Heart right ventricle (tissue), 16 donors: Measurements from ENCODE around the gene CCDC9B. TPM values are rescaled to one million over a fixed set of nuclear protein-coding genes. Genes with fewer than 3 reads are reported as not detected.

ENCODE experiments used
- ATAC-seq, 8 donors: fragments of 200-7000 bp; cut with Tn5 transposase; one replicate each; pipeline ENCODE4 v1.9.1; 2020; ENCODE audit warnings: mild to moderate bottlenecking in 8 of 8, moderate library complexity in 8 of 8, moderate number of reproducible peaks in 1 of 8
- DNase-seq, 2 donors: peaks; one replicate each; pipeline ENCODE4 v3.0.0-alpha.2; 2020
- H3K27ac ChIP-seq, 10 donors: fragments of 200-600 bp; sonication (generic) in 2 of 10; one replicate each; pipeline versions ENCODE4 v1.5.0 to v1.8.0; 2020 to 2022; ENCODE audit warnings: mild to moderate bottlenecking in 3 of 10
- H3K27me3 ChIP-seq, 7 donors: fragments of 200-600 bp; one replicate each; pipeline ENCODE4 v1.8.0; 2021 to 2022; ENCODE audit warnings: mild to moderate bottlenecking in 2 of 7
- H3K36me3 ChIP-seq, 9 donors: fragments of 200-600 bp; sonication (generic) in 1 of 9; one replicate each; pipeline versions ENCODE4 v1.5.0 to v1.8.0; 2020 to 2022; ENCODE audit warnings: mild to moderate bottlenecking in 2 of 9
- H3K4me1 ChIP-seq, 9 donors: fragments of 200-600 bp; sonication (generic) in 1 of 9; one replicate each; pipeline versions ENCODE4 v1.5.0 to v1.8.0; 2020 to 2022; ENCODE audit warnings: mild to moderate bottlenecking in 4 of 9
- H3K4me3 ChIP-seq, 10 donors: fragments of 200-600 bp; sonication (generic) in 2 of 10; one replicate each; pipeline versions ENCODE4 v1.5.0 to v1.8.0; 2020 to 2022; ENCODE audit warnings: mild to moderate bottlenecking in 7 of 10, moderate library complexity in 2 of 10
- H3K9me3 ChIP-seq, 11 donors: fragments of 200-600 bp in 10 of 11; sonication (generic) in 2 of 11; one replicate each; pipeline versions ENCODE4 v1.5.0 to v1.8.0; 2013 to 2022; ENCODE audit warnings: mild to moderate bottlenecking in 2 of 11, control low read depth in 1 of 11, moderate library complexity in 1 of 11
- CTCF ChIP-seq, 9 donors: fragments of 200-600 bp; sonication (generic) in 2 of 9; IDR thresholded peaks; one replicate each; pipeline versions ENCODE4 v1.5.0 to v1.8.0; 2021 to 2022; ENCODE audit warnings: antibody characterized with exemption in 9 of 9, mild to moderate bottlenecking in 5 of 9, moderate library complexity in 1 of 9
- WGBS, 2 donors: extraction: QIAGEN DNeasy Blood & Tissue Kit; methylation state at CpG; one replicate each; pipeline ENCODE4 v1.1.7; 2013; ENCODE audit warnings: inconsistent platforms in 1 of 2; 5-methylcytosine and 5-hydroxymethylcytosine counted together
- intact Hi-C, 10 donors: fragments of 100-400 bp; cut with DNase I; formaldehyde crosslinking; loops; one replicate each; pipeline versions ENCODE4 v1.11.1 to v1.14.2; 2022
- polyA plus RNA-seq, 2 donors: library from polyadenylated mRNA; stranded (reverse); fragments of 200-250 nt; gene quantifications; one replicate each; pipeline ENCODE4 v1.2.3, GENCODE V29; 2013
- total RNA-seq, 10 donors: library from RNA; stranded (reverse); fragmentation: NEBNext Ultra II Directional in 3 of 10; extraction: Animal tissue kit (Norgen Biotek cat#: 25700) in 3 of 10; gene quantifications; one replicate each; pipeline versions ENCODE4 v1.2.1 to v1.2.4, GENCODE V29; 2021 to 2023
- donor health status: Arrhythmogenic right ventricular cardiomyopathy.
- donor health status: ischemic (EF 13 %, LVEDD 7.1; RV severe dilation, severe dysfunction).
- donor health status: healthy with polysubstance abuse.
- donor health status: DM: no; HTN: yes; CAD: no.
- donor health status: DM: no; HTN: no; CAD: no.
- donor health status: ischemic (EF 25% LVEDD 6.9; RV normal size, moderate dysfunction).
- donor health status: ischemic (EF 25% LVEDD 5.7; RV mildly dilated, moderate dysfunction).
- donor health status: healthy.
- donor health status: DM: yes; HTN: yes; CAD: no.
- donor health status: Ischemic cardiomyopathy.
- donor health status: ischemic (EF 35%, LVEDD 5.7; RV mildly dilated, moderate dysfunction).
- donor health status: nonischemic (EF 11% LVEDD 7.7; RV severe dilation, severe dysfunction).
- donor health status: DM: yes; HTN: yes; CAD: no.
- donor health status: PGD.
- donor health status: ischemic (EF 29% LVEDD 5.4; RV normal size, mild dysfunction).
- donor health status: nonischemic (EF 23%, LVEDD 6.1; RV moderate dilation, normal function).

CCDC9B gene
- total and polyA plus RNA-seq, 12 donors: 13.0 to 190 (median 144) TPM

DNA sequence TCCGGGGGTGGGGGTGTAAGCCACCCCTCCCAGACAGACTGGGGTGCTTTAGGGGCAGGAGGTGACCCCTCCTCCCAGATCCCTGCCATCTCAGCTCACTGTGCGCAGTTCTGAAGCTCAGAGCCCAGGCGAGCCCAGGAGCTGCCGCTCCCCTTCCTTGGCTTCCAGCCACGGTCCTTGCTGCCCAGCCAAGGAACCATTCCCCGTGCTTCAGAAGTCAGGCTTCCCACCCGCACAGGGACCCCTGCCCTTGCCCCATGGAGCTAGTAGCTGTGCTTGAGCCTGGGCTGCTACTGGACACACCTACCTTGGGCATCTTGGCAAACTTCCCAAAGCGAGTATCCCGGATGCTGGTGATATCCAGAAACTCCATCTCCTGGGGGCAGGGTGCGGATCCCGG lies 37.8 kb downstream of the CCDC9B start:
- DNase-seq: no peak
- no peak overlapping the region for H3K4me3 ChIP-seq
- H3K9me3 ChIP-seq: peaks cover 0 to 18% (median 0%) of the 10 kb centered on the region in 11 donors
- peaks cover 2 to 43% (median 14%) of the 10 kb centered on the region in 9 donors for H3K4me1 ChIP-seq
- peaks cover 0 to 50% (median 0%) of the 10 kb centered on the region in 9 donors for H3K36me3 ChIP-seq
- no peaks in the 10 kb centered on the region for H3K27me3 ChIP-seq
- intact Hi-C loops: no loop called here
- no peak for ATAC-seq
- no peak for TF ChIP-seq CTCF (IDR thresholded peaks at IDR 0.05)
- WGBS, 2 donors: 65 to 75% methylated on average over 10 to 11 of the region's 11 CpGs
- no peak overlapping the region for H3K27ac ChIP-seq

GRCh38 chr15:40302288-40302886 lies 38.4 kb downstream of the CCDC9B start:
- intact Hi-C loops: no loop called here
- H3K4me1 ChIP-seq: peaks cover 0 to 43% (median 13%) of the 10 kb centered on the region in 9 donors
- H3K9me3 ChIP-seq: peaks cover 0 to 18% (median 0%) of the 10 kb centered on the region in 11 donors
- H3K4me3 ChIP-seq: no peak overlapping the region
- ATAC-seq (peak in 1 of 8 donors; percentile 21), DNase-seq (no peak)
- H3K36me3 ChIP-seq: peaks cover 0 to 56% (median 0%) of the 10 kb centered on the region in 9 donors
- no peak for TF ChIP-seq CTCF (IDR thresholded peaks at IDR 0.05)
- no peaks in the 10 kb centered on the region for H3K27me3 ChIP-seq
- no peak overlapping the region for H3K27ac ChIP-seq
- 91 to 93% methylated on average over 19 of the region's 19 CpGs for WGBS, 2 donors

GRCh38 chr15:40301467-40302179 lies 39.1 kb downstream of the CCDC9B start:
- Histone ChIP-seq H3K27ac (peak overlapping the region in 4 of 10 donors; percentile 22 to 49 (median 34)), H3K36me3 (peaks cover 0 to 64% (median 0%) of the 10 kb centered on the region in 9 donors), H3K4me3 (no peak overlapping the region), H3K9me3 (peaks cover 0 to 18% (median 0%) of the 10 kb centered on the region in 11 donors), H3K27me3 (no peaks in the 10 kb centered on the region), H3K4me1 (peaks cover under 1 to 43% (median 13%) of the 10 kb centered on the region in 9 donors)
- TF ChIP-seq CTCF (IDR thresholded peaks at IDR 0.05): no peak
- intact Hi-C loops: no loop called here
- DNase-seq: no peak
- peak in 7 of 8 donors; percentile 32 to 69 (median 48) for ATAC-seq
- WGBS, 2 donors: 29 to 44% methylated on average over 12 of the region's 12 CpGs

DNA sequence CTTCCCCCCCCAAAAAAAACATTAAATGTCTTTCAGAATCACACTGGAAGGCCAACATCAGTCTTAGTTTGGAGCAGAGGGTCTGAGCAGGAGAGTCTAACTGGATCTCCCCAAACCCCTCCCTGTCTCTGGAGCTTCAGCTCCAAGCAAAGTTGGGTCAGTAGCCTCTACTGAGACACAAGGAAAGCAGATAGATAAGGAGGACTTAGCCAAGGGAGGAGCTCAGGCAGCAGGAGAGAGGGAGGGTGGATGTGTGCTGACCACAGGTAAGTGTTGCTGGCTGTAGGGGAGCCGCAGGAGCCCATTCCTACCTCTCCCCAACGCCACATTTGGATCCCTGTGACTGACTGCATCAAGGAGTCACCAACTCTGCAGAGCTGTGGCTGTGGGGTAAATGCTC lies 40.0 kb downstream of the CCDC9B start:
- 89 to 94% methylated on average over 2 of the region's 2 CpGs for WGBS, 2 donors
- ATAC-seq: no peak
- H3K4me3 ChIP-seq: no peak overlapping the region
- DNase-seq: no peak
- no peaks in the 10 kb centered on the region for H3K27me3 ChIP-seq
- peaks cover 0 to 18% (median 0%) of the 10 kb centered on the region in 11 donors for H3K9me3 ChIP-seq
- peak overlapping the region in 1 of 10 donors; percentile 49 for H3K27ac ChIP-seq
- intact Hi-C loops: no loop called here
- H3K36me3 ChIP-seq: peaks cover 0 to 71% (median 0%) of the 10 kb centered on the region in 9 donors
- TF ChIP-seq CTCF (IDR thresholded peaks at IDR 0.05): no peak
- peaks cover 4 to 41% (median 21%) of the 10 kb centered on the region in 9 donors for H3K4me1 ChIP-seq
